CD4-positive, CD25-positive, alpha-beta regulatory T cell (primary cell): ENCODE measurements around the gene POLR1C. TPM values are rescaled to one million over a fixed set of nuclear protein-coding genes. Genes with fewer than 3 reads are reported as not detected.
A peak's percentile ranks its signal among the peaks of the same experiment; 100 is the strongest.

Experiments
- ATAC-seq, 2 donors: fragments of 150-1000 bp; cut with Tn5 transposase; one replicate each; pipeline ENCODE4 v1.10.0; 2021; ENCODE audit warnings: low read depth in 2 of 2, moderate number of reproducible peaks in 2 of 2, moderate library complexity in 1 of 2
- DNase-seq, 3 donors: peaks; one replicate each; pipeline versions ENCODE4 v3.0.0 to v3.0.0-alpha.2; 2012 to 2022; ENCODE audit warnings: mixed read lengths in 1 of 3
- H3K27ac ChIP-seq: one replicate; pipeline ENCODE4 v1.7.0; 2013; ENCODE audit warnings: mild to moderate bottlenecking, low read length; ENCODE audit not compliant: insufficient read depth, poor library complexity, severe bottlenecking
- H3K27me3 ChIP-seq: one replicate; pipeline ENCODE4 v1.7.0; 2013; ENCODE audit warnings: low read length; ENCODE audit not compliant: control insufficient read depth, insufficient read depth
- H3K36me3 ChIP-seq: one replicate; pipeline ENCODE4 v1.7.0; 2013; ENCODE audit warnings: mild to moderate bottlenecking, low read length, moderate library complexity; ENCODE audit not compliant: control insufficient read depth, insufficient read depth
- H3K4me1 ChIP-seq: 2 replicates; pipeline ENCODE4 v1.7.0; 2013; ENCODE audit warnings: mild to moderate bottlenecking, low read length; ENCODE audit not compliant: insufficient read depth, control insufficient read depth, poor library complexity, severe bottlenecking
- H3K4me3 ChIP-seq: one replicate; pipeline ENCODE4 v1.7.0; 2013; ENCODE audit warnings: low read depth, mild to moderate bottlenecking, low read length, moderate library complexity
- H3K9me3 ChIP-seq, 2 experiments: 1 replicate in 1 of 2; 2 replicates in 1 of 2; pipeline ENCODE4 v1.7.0; 2013; ENCODE audit warnings: low read length in 2 of 2, mild to moderate bottlenecking in 1 of 2, moderate library complexity in 1 of 2; ENCODE audit not compliant: control insufficient read depth in 2 of 2
- H3K27ac Mint-ChIP-seq, 3 donors: one replicate each; pipeline ENCODE4 v1.8.0; 2020 to 2022; ENCODE audit warnings: mild to moderate bottlenecking in 3 of 3, mixed read lengths in 3 of 3, moderate library complexity in 2 of 3
- H3K27me3 Mint-ChIP-seq: one replicate; pipeline ENCODE4 v1.8.0; 2022; ENCODE audit warnings: mild to moderate bottlenecking, mixed read lengths
- H3K36me3 Mint-ChIP-seq: one replicate; pipeline ENCODE4 v1.8.0; 2020; ENCODE audit warnings: mixed read lengths
- H3K4me1 Mint-ChIP-seq, 4 donors: one replicate each; pipeline ENCODE4 v1.8.0; 2020 to 2022; ENCODE audit warnings: mixed read lengths in 4 of 4, mild to moderate bottlenecking in 1 of 4
- H3K4me3 Mint-ChIP-seq, 4 donors: one replicate each; pipeline ENCODE4 v1.8.0; 2020 to 2022; ENCODE audit warnings: mild to moderate bottlenecking in 4 of 4, mixed read lengths in 4 of 4, moderate library complexity in 3 of 4
- H3K9me3 Mint-ChIP-seq, 7 donors: one replicate each; pipeline ENCODE4 v1.8.0; 2020 to 2022; ENCODE audit warnings: mixed read lengths in 7 of 7, mild to moderate bottlenecking in 3 of 7, moderate library complexity in 2 of 7
- polyA plus RNA-seq, 4 donors: library from polyadenylated mRNA; unstranded; fragments of 300-500 nt; fragmentation: Illumina TruSeq; gene quantifications; one replicate each; pipeline ENCODE4 v1.2.3, GENCODE V29; 2021
- total RNA-seq: library from RNA; stranded (reverse); gene quantifications from one replicate; pipeline ENCODE4 v1.2.3, GENCODE V29; 2022

Gene POLR1C
- total and polyA plus RNA-seq, 5 donors from 2014 or later, result 8.4 to 26.8 (median 14.4) TPM

DNA sequence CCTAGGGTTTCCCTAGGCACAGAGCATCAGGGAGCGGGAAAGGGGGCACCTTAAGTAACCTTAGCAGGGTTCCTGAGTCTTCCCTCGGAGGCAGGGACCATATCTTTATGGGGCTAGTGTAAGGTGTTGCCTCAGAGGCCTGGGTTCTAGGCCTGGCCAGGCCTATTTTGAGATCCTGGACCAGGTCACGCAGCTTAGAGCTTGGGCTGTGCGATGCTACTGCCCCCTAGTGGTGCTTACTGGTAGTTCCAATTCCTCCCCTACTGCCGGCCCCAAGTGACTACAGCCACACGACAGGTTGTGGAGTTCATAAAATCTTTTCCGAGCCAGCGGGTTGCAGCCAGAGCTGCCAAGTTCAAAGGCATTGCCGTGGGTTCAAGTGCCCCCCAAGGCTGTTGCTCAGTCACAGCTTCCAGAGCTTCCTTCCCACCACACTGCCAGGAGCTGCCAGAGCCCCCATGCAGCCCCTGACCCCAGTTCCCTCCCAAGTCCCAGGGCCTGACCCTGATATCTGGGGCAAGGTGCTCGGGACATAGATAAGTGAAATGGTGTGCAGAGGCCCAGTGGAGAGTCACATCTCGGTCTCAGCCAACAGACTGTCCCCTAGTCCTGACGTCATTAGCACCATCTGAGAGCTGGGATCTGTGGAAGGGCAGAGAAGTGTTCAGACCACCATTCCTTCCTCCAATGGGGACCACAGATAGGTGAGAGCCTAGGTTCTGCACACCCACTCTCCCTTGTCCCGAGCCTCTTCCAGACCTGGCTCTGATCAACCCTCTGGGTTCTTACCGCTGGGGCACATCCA is 10.0 kb upstream of the POLR1C start:
- no peak overlapping the region for H3K27ac ChIP-seq
- DNase-seq, result peak; percentile 63 to 87 (median 79)
- Mint-ChIP-seq H3K36me3 (peaks cover 18% of the 10 kb centered on the region), H3K4me3 (peak overlapping the region in 2 of 4 donors; percentile 64 to 68), H3K9me3 (no peaks in the 10 kb centered on the region), H3K27me3 (peaks cover 20% of the 10 kb centered on the region), H3K27ac (peak overlapping the region in 2 of 3 donors; percentile 11 to 23), H3K4me1 (peaks cover 5 to 29% (median 12%) of the 10 kb centered on the region in 4 donors)
- H3K4me3 ChIP-seq, result no peak overlapping the region
- H3K36me3 ChIP-seq, result peaks cover 38% of the 10 kb centered on the region
- peak; percentile 70 to 74 for ATAC-seq
- H3K4me1 ChIP-seq, result peaks cover 20% of the 10 kb centered on the region
- no peaks in the 10 kb centered on the region for H3K27me3 ChIP-seq
- no peaks in the 10 kb centered on the region for H3K9me3 ChIP-seq

DNA sequence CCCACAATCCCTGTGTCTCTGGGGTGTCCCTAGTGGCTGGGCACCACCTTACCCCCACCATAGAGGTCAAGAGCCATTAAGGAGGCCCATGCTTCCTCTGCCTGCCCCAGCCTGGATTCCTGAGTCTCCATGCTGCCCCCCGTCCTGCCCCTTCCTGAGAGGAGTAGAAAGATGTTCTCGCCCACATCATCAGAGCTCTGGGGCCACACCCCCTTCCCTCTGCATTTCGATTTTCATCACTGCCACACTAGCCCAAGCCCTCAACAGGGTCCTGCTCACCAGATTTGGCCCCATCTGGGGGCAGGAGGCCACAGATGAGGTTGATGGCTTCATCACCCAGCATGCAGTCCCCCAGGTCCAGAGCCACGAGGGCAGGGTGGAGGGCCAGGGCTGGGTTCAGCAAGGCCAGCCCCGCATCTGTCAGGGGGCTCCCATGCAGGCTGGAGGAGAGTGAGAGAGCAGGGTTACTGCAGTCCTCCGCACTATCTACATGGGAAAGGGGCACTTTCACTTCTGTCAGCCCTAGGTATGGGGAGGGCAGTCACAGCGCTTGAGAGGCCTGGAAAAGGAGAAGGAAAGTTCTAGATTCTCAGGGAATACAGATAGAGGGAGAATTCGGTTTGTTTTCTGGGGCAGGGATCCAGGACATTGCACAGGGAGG is 8.3 kb upstream of the POLR1C start:
- ATAC-seq (no peak), DNase-seq (no peak)
- Histone ChIP-seq H3K4me3 (no peak overlapping the region), H3K27me3 (no peaks in the 10 kb centered on the region), H3K9me3 (no peaks in the 10 kb centered on the region), H3K4me1 (peaks cover 23% of the 10 kb centered on the region), H3K36me3 (peaks cover 39% of the 10 kb centered on the region), H3K27ac (no peak overlapping the region)
- H3K36me3 Mint-ChIP-seq, result peaks cover 24% of the 10 kb centered on the region
- peaks cover 20% of the 10 kb centered on the region for H3K27me3 Mint-ChIP-seq
- peaks cover 5 to 36% (median 13%) of the 10 kb centered on the region in 4 donors for H3K4me1 Mint-ChIP-seq
- no peaks in the 10 kb centered on the region for H3K9me3 Mint-ChIP-seq
- peak overlapping the region; percentile 80 to 97 (median 83) for H3K4me3 Mint-ChIP-seq
- peak overlapping the region in 1 of 3 donors; percentile 83 for H3K27ac Mint-ChIP-seq

DNA sequence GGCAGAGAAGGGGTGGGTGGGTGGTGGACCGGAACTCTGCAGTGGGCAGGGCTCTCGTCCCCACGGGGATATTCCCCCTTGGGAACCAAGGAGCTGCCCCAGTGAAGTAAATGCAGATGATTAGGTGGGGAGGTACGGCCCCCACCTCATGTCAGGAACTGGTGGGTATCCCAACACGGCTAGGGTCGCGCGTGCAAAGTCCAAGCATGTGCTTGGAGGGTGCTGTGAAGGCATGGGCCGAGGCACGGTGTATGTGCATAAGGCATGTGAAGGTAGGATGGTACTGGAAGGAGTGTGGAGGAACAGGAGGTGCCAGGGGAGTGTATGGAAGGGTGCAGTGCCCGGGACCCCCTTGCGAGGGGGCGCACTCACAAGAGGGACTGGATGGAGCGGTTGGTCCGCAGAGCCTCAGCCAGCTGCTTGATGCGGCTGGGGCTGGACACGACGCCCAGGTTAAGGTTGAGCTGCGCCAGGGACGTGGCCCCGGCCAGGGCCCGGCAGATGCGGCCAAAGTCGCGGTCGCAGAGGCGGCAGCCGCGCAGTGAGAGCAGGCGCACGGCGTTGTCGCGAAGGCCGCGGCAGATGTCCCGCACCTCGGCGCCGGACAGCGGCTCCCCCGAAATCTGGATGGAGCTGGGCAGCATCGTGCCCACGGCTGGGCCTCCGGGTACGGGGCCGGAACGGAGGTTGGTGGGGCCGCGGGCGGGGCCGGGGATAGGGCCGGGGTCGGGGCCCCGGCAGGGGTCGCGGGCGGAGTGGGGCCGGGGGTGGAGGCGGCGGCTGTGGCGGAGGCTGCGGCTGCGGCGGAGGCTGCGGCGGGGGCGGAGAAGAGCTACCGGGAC is 7.5 kb upstream of the POLR1C start:
- peaks cover 26% of the 10 kb centered on the region for H3K4me1 ChIP-seq
- no peaks in the 10 kb centered on the region for H3K9me3 ChIP-seq
- H3K36me3 Mint-ChIP-seq, result peaks cover 23% of the 10 kb centered on the region
- H3K4me1 Mint-ChIP-seq, result peaks cover 5 to 38% (median 16%) of the 10 kb centered on the region in 4 donors
- H3K4me3 Mint-ChIP-seq, result peak overlapping the region; percentile 83 to 97 (median 92)
- H3K36me3 ChIP-seq, result peaks cover 40% of the 10 kb centered on the region
- H3K27me3 Mint-ChIP-seq, result peaks cover 20% of the 10 kb centered on the region
- DNase-seq, result no peak
- no peak for ATAC-seq
- H3K9me3 Mint-ChIP-seq, result no peaks in the 10 kb centered on the region
- no peak overlapping the region for H3K4me3 ChIP-seq
- peak overlapping the region in 2 of 3 donors; percentile 81 to 83 for H3K27ac Mint-ChIP-seq
- H3K27ac ChIP-seq, result no peak overlapping the region
- H3K27me3 ChIP-seq, result no peaks in the 10 kb centered on the region

DNA sequence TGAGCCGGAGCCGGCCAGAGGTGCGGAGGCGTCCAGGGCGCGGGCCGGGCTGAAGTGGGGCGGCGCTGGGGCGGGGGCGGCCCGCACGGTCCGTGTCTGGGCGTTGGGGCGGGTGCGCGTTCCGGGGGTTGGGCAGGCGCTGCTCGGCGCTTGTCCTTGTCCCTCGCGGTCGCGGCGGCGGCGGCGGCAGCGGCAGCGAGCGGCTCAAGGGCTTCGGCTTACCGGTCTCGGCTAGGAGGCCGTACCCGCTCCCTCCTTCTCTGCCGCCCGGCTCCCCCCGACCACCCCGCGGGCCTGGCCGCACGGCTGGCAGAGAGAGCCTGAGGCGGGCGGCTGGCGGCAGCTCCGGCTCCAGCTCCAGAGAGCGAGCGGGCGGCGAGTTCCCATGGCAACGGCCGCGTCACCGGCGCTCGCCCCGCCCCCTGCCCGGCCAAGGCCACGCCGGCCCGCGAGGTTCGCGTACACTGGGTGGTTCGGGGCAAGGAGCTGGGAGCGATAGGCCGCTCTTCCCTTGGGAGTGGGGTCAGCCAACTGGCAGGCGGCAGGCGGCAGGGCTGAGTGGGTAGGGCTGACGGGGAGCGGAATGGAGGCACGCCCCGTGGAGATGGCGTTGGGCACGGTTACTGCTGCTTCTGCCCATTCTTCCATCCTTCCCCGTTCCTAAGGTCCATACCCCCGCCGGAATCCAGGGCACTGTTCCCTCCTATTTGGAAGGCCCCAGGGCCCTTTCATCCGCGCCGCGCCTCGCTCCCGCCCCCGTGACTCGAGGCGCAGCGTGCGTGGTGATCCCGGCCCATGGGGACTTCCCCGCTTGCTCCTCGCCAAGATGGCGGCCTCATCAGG is 6.7 kb upstream of the POLR1C start, which contains the start of gene LRRC73:
Gene LRRC73, minus strand, starts transcription at position 363 of the 843 bp plus-strand sequence. CDS start 561 bp downstream, outside the sequence.
- ATAC-seq (peak; percentile 67 to 69), DNase-seq (peak; percentile 70 to 78 (median 75))
- H3K27me3 ChIP-seq, result no peaks in the 10 kb centered on the region
- peaks cover 5 to 38% (median 21%) of the 10 kb centered on the region in 4 donors for H3K4me1 Mint-ChIP-seq
- peak within 1 kb of the TSS in 2 of 3 donors; percentile 81 to 83 for H3K27ac Mint-ChIP-seq
- H3K9me3 Mint-ChIP-seq, result no peaks in the 10 kb centered on the region
- peak within 1 kb of the TSS; percentile 23 for H3K27ac ChIP-seq
- H3K4me3 Mint-ChIP-seq, result peak within 1 kb of the TSS; percentile 83 to 97 (median 92)
- H3K4me1 ChIP-seq, result peaks cover 35% of the 10 kb centered on the region
- H3K27me3 Mint-ChIP-seq, result peaks cover 20% of the 10 kb centered on the region
- peaks cover 31% of the 10 kb centered on the region for H3K36me3 Mint-ChIP-seq
- no peaks in the 10 kb centered on the region for H3K9me3 ChIP-seq
- peaks cover 37% of the 10 kb centered on the region for H3K36me3 ChIP-seq
- H3K4me3 ChIP-seq, result no peak within 1 kb of the TSS

DNA sequence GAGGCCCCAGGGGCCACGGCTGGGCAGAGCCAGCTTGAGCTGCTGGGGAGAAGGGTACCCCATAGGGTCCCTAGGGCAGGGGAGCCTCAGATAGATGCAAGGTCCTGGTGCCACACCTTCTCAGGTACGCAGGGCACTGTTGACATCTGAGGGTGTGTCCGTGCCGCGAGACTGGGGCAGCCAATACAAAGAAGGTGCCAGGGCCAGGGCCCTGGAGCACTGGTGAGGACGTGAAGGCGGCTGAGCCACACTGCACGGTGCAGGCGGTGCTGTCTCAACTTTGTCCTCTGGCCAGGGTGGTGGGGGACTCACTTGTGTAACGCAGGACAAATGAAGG is 6.1 kb upstream of the POLR1C start:
- Histone ChIP-seq H3K27me3 (no peaks in the 10 kb centered on the region), H3K9me3 (no peaks in the 10 kb centered on the region), H3K36me3 (peaks cover 39% of the 10 kb centered on the region), H3K27ac (no peak overlapping the region), H3K4me3 (no peak overlapping the region), H3K4me1 (peaks cover 40% of the 10 kb centered on the region)
- peak overlapping the region; percentile 45 to 89 (median 76) for H3K4me3 Mint-ChIP-seq
- peaks cover 5 to 38% (median 24%) of the 10 kb centered on the region in 4 donors for H3K4me1 Mint-ChIP-seq
- H3K36me3 Mint-ChIP-seq, result peaks cover 34% of the 10 kb centered on the region
- H3K27ac Mint-ChIP-seq, result no peak overlapping the region
- H3K9me3 Mint-ChIP-seq, result no peaks in the 10 kb centered on the region
- ATAC-seq, result no peak
- H3K27me3 Mint-ChIP-seq, result peaks cover 20% of the 10 kb centered on the region
- DNase-seq, result no peak

DNA sequence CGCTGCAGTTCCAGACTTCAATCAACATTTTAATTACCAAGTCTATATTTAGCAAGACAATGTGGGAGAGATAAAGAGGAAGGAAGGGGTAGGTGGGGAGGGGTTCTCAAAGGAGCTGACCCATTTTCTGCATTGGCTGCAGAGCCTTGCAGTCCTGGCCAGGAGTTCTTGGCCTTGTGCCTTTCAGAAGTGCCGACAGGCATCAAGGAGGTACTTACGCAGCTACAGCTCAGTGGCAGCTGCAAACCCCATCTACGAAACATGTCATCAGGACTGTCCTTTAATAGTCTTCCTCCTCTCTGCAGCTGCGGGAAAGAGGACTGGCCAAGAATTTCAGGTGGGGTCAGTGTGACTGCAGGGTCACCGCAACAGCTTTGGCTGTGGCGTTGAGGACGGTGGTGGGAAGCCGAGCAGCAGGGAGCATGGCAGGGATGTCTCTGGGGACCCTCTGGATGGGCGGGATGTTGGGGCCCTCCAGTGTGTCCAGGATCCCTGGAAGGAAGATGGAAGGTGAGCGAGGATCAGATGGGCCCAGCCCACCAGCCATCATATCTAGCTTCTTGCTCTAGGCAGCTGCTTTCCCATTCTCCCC is 5.0 kb upstream of the POLR1C start:
- H3K27me3 Mint-ChIP-seq, result peaks cover 20% of the 10 kb centered on the region
- ATAC-seq (no peak), DNase-seq (no peak)
- H3K4me3 ChIP-seq, result no peak overlapping the region
- peaks cover 49% of the 10 kb centered on the region for H3K4me1 ChIP-seq
- H3K27ac Mint-ChIP-seq, result peak overlapping the region in 1 of 3 donors; percentile 55
- H3K36me3 Mint-ChIP-seq, result peaks cover 34% of the 10 kb centered on the region
- H3K4me3 Mint-ChIP-seq, result peak overlapping the region; percentile 55 to 89 (median 64)
- peaks cover 39% of the 10 kb centered on the region for H3K36me3 ChIP-seq
- H3K4me1 Mint-ChIP-seq, result peaks cover 9 to 34% (median 24%) of the 10 kb centered on the region in 4 donors
- no peaks in the 10 kb centered on the region for H3K9me3 Mint-ChIP-seq
- no peaks in the 10 kb centered on the region for H3K9me3 ChIP-seq
- H3K27me3 ChIP-seq, result no peaks in the 10 kb centered on the region
- no peak overlapping the region for H3K27ac ChIP-seq
